ENCODE data around the gene FAM81B. TPM values are rescaled to one million over a fixed set of nuclear protein-coding genes. Genes with fewer than 3 reads are reported as not detected.

Gene FAM81B
- total RNA-seq, 2 experiments from 2014 or later = not detected

- Histone ChIP-seq H2AFZ (ENCODE audit: low read length) (no peak overlapping the region), H3K36me3 (ENCODE audit: insufficient read depth, low read length) (no peaks in the 10 kb centered on the region), H3K4me3 (ENCODE audit: low read depth, low read length, poor library complexity, severe bottlenecking) (no peak overlapping the region), H3K9me3 (ENCODE audit: low read length) (no peaks in the 10 kb centered on the region), H4K20me1 (ENCODE audit: insufficient read depth, low read length) (no peaks in the 10 kb centered on the region), H3K27ac (ENCODE audit: low read depth, low read length, poor library complexity, severe bottlenecking) (no peak overlapping the region), H3K4me2 (ENCODE audit: low read length) (no peak overlapping the region), H3K4me1 (ENCODE audit: insufficient read depth, low read length, poor library complexity, severe bottlenecking) (no peaks in the 10 kb centered on the region), H3K79me2 (ENCODE audit: insufficient read depth, low read depth, low read length) (no peaks in the 10 kb centered on the region), H3K9me2 (ENCODE audit: insufficient read depth, low read length) (no peaks in the 10 kb centered on the region)
- no TSS peak for BruUV-seq (replicated peaks)
- no peak for DNase-seq (ENCODE audit: low spot score)
- POLR2A ChIA-PET = interaction anchor here (0.7 kb wide), 4 partner anchors 11 to 1843 kb away, joined by 3 to 8 read pairs (median 5); no protein-coding TSS in a partner anchor
- intact Hi-C loops (cut with micrococcal nuclease; ENCODE audit: unreplicated experiment) = no loop called here
- CTCF ChIA-PET (ENCODE audit: unreplicated experiment) = no interaction called here
- TF ChIP-seq EZH2phosphoT487 (IDR thresholded peaks at IDR 0.05; ENCODE audit: borderline replicate concordance, low read depth, low read length) = no peak
- TF ChIP-seq CTCF (conservative IDR thresholded peaks at IDR 0.05; ENCODE audit: low read length) = no peak
These were observed 56.8 kb downstream of the FAM81B start for GRCh38 chr5:95447961-95448360.

- H3K27ac ChIP-seq (ENCODE audit: low read depth, low read length, poor library complexity, severe bottlenecking) = no peak overlapping the region
- POLR2A ChIA-PET = interaction anchor here (0.7 kb wide), 1 partner anchor 1041 kb away, joined by 6 read pairs; no protein-coding TSS in a partner anchor
- no peaks in the 10 kb centered on the region for H3K9me2 ChIP-seq (ENCODE audit: insufficient read depth, low read length)
- H2AFZ ChIP-seq (ENCODE audit: low read length) = no peak overlapping the region
- intact Hi-C loops (cut with micrococcal nuclease; ENCODE audit: unreplicated experiment) = no loop called here
- H3K79me2 ChIP-seq (ENCODE audit: insufficient read depth, low read depth, low read length) = no peaks in the 10 kb centered on the region
- no peak for TF ChIP-seq EZH2phosphoT487 (IDR thresholded peaks at IDR 0.05; ENCODE audit: borderline replicate concordance, low read depth, low read length)
- TF ChIP-seq CTCF (conservative IDR thresholded peaks at IDR 0.05; ENCODE audit: low read length) = no peak
- H3K9me3 ChIP-seq (ENCODE audit: low read length) = no peaks in the 10 kb centered on the region
- no peaks in the 10 kb centered on the region for H4K20me1 ChIP-seq (ENCODE audit: insufficient read depth, low read length)
- no peak overlapping the region for H3K4me2 ChIP-seq (ENCODE audit: low read length)
- no peaks in the 10 kb centered on the region for H3K4me1 ChIP-seq (ENCODE audit: insufficient read depth, low read length, poor library complexity, severe bottlenecking)
- DNase-seq (ENCODE audit: low spot score) = no peak
- BruUV-seq (replicated peaks) = no TSS peak
- CTCF ChIA-PET (ENCODE audit: unreplicated experiment) = no interaction called here
- H3K36me3 ChIP-seq (ENCODE audit: insufficient read depth, low read length) = no peaks in the 10 kb centered on the region
- H3K4me3 ChIP-seq (ENCODE audit: low read depth, low read length, poor library complexity, severe bottlenecking) = no peak overlapping the region
These were observed 57.6 kb downstream of the FAM81B start for GRCh38 chr5:95448789-95449188.

- BruUV-seq (replicated peaks) = no TSS peak
- H3K9me2 ChIP-seq (ENCODE audit: insufficient read depth, low read length) = no peaks in the 10 kb centered on the region
- no peaks in the 10 kb centered on the region for H3K79me2 ChIP-seq (ENCODE audit: insufficient read depth, low read depth, low read length)
- H3K27ac ChIP-seq (ENCODE audit: low read depth, low read length, poor library complexity, severe bottlenecking) = no peak overlapping the region
- no peaks in the 10 kb centered on the region for H4K20me1 ChIP-seq (ENCODE audit: insufficient read depth, low read length)
- H2AFZ ChIP-seq (ENCODE audit: low read length) = no peak overlapping the region
- ChIA-PET CTCF (ENCODE audit: unreplicated experiment) (no interaction called here), POLR2A (no interaction called here)
- H3K9me3 ChIP-seq (ENCODE audit: low read length) = no peaks in the 10 kb centered on the region
- H3K36me3 ChIP-seq (ENCODE audit: insufficient read depth, low read length) = no peaks in the 10 kb centered on the region
- TF ChIP-seq CTCF (conservative IDR thresholded peaks at IDR 0.05; ENCODE audit: low read length) = no peak
- TF ChIP-seq EZH2phosphoT487 (IDR thresholded peaks at IDR 0.05; ENCODE audit: borderline replicate concordance, low read depth, low read length) = no peak
- DNase-seq (ENCODE audit: low spot score) = no peak
- H3K4me2 ChIP-seq (ENCODE audit: low read length) = no peak overlapping the region
- no peak overlapping the region for H3K4me3 ChIP-seq (ENCODE audit: low read depth, low read length, poor library complexity, severe bottlenecking)
- intact Hi-C loops (cut with micrococcal nuclease; ENCODE audit: unreplicated experiment) = no loop called here
- H3K4me1 ChIP-seq (ENCODE audit: insufficient read depth, low read length, poor library complexity, severe bottlenecking) = no peaks in the 10 kb centered on the region
These were observed 58.3 kb downstream of the FAM81B start for GRCh38 chr5:95449460-95449859.

Data from OCI-LY7 (cell line).